GM18520 (cell line): ENCODE results near the gene SHISA3.

Experiments
- ATAC-seq: cut with Tn5 transposase; IDR thresholded peaks from one replicate; pipeline ENCODE4 v1.9.1; 2021; ENCODE audit not compliant: unreplicated experiment

SHISA3 gene

DNA sequence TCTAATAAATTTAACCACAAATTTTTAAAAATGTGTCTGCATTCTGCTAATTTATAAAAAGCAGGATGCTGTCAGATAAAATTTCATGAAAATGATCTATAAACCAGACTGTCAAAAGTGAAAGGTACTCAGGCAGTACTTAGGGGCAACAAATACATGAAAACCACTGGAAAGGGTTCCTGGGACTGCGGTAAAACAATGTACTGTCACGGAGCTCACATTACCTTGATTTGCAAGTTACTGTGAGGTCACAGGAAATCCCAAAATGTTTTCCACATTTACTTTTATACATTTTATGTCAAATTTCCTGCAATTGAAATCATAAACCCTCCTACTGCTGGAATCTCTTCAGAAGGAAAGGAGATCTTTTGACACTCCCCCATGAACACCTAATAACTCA, 45.3 kb downstream of the SHISA3 start:
- ATAC-seq = no peak

GRCh38 chr4:42445038-42445437, 47.8 kb downstream of the SHISA3 start:
- ATAC-seq = no peak

GRCh38 chr4:42446823-42447222, 49.5 kb downstream of the SHISA3 start:
- ATAC-seq = no peak
